Measurements from ENCODE around the gene SLC4A2.

SLC4A2 gene

DNA sequence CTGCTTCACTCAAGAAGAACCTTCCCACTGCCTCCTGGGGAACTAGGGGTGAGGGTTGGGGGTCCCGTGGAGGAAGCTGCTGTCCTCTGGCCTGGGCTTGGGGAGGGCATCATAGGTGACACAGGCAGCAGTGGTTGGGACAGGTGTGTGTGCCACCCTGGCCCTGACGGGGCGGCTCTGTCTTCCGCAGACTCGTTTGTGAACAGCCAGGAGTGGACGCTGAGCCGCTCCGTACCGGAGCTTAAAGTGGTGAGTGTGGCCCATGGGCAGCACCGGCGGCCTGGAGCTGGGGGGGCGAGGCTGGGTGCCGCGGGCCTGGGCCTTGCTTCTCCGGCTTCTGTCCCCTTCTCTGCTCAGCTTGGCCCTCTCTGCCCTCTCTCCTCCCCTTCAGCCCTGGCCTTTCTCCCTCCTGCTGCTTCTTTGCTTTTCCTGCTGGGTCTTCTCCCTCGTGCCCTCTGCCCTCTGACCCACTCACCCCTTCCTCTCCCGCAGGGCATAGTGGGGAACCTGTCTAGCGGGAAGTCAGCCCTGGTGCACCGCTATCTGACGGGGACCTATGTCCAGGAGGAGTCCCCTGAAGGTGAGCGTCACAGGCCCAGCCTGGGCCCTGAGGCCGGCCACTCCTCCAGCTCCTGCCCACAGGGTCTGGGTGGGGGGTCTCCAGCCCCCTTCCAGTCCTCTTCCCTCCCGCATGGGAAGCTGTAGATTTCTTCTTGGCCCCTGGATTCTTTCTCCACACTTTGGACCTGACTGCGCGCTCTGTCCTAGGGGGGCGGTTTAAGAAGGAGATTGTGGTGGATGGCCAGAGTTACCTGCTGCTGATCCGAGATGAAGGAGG lies 57.4 kb downstream of the SLC4A2 start:
- DNase-seq (ENCODE audit: low read depth in 3 of 3) = no peak

DNA sequence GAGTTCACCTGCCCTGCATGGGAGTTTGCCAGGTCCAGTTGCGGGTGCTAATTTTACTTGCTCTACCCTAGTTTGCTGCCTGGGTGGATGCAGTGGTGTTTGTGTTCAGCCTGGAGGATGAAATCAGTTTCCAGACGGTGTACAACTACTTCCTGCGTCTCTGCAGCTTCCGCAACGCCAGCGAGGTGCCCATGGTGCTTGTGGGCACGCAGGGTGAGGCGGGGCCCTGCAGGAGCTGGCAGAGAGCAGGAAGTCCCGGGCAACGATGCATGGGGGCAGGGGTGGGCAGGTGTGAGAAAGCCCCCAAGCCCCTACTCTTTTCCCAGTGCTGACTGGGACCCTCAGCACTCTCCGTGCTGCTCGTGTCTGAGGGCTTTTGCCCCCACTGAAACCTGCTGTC lies 58.2 kb downstream of the SLC4A2 start:
- DNase-seq (ENCODE audit: low read depth in 3 of 3) = no peak

DNA sequence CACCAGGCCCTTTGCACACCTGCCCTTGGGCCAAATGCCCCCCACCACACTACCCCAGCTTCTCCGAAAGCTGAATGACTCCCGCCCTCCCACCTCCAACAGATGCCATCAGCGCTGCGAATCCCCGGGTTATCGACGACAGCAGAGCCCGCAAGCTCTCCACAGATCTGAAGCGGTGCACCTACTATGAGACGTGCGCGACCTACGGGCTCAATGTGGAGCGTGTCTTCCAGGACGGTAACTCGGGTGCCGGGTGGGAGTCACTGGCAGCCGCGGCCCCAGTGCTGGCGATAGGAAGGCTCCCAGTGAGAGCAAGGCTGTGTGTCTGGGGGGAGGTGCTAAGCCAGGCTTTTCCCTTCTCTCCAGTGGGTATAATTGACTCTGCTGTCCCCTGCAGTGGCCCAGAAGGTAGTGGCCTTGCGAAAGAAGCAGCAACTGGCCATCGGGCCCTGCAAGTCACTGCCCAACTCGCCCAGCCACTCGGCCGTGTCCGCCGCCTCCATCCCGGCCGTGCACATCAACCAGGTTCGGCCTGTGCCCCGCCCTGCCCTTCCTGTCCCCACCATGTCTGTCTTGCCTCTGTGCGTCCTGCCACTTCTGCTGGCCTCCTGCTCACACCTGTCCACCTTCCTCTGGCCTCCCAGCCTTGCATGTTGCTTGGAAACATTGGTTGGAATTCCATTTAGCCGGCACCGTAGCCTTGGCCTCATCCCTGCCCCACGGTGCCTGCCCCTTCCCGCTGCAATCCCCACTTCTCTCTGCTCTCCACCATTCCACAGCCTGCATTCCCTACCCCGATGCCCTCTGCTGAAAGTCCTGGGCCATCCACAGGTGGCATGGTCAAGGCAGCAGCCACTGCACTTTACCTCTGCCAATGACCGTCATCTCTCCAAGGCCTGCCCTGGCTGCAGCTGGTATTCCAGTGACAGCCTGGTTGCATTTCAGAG lies 59.0 kb downstream of the SLC4A2 start:
- DNase-seq (ENCODE audit: low read depth in 3 of 3) = no peak

DNA sequence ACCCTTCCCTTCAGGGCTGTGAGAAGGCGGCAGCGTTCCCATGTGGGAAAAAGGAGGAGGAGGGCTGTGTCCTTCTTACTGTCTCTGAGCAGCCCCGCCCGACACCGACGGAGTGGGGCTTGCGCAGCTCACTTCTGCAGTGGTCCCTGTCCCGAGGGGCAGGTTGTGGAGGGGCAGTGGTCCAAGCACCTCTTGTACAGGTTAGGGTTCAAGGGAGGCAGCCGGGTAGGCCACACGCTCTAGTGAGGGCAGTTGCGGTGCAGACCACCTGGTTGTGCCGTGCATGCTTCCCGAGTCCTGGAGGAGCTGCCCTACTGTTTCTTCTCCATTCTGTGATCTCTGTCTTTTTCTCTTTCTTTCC lies 59.6 kb downstream of the SLC4A2 start:
- DNase-seq (ENCODE audit: low read depth in 3 of 3) = no peak

DNA sequence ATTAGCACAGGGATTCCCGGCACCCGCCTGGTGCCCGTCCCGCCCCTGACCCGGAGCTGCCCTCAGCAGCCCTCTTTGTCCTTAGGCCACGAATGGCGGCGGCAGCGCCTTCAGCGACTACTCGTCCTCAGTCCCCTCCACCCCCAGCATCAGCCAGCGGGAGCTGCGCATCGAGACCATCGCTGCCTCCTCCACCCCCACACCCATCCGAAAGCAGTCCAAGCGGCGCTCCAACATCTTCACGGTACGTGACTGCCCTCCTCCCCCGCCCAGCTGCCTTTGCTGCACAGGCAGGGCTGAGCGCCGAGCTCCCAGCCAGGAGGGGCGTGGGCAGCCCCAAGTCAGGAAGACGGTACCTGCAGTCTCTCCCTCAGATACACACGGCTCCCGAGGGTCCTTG lies 60.5 kb downstream of the SLC4A2 start:
- no peak for DNase-seq (ENCODE audit: low read depth in 3 of 3)

DNA sequence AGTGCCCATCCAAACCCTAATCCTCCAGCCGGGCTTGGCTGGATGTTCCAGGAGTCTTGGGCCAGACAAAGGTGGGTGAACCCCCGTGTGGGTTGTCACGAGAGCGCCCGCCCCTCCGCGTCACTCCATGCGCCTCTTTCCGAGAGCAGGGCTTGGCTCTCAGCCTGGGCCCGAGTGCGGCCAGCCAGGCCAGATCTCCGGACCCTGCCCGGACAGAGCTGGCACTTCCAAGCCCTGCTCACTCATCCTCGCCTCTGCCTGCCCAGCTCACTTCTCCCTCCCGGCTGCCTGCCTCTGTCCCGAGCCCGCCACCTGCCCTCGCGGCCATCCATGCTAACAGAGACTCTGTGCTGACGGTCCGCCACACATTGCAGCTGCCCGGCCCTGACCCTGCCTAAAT lies 61.5 kb downstream of the SLC4A2 start:
- DNase-seq (ENCODE audit: low read depth in 3 of 3) = no peak

DNA sequence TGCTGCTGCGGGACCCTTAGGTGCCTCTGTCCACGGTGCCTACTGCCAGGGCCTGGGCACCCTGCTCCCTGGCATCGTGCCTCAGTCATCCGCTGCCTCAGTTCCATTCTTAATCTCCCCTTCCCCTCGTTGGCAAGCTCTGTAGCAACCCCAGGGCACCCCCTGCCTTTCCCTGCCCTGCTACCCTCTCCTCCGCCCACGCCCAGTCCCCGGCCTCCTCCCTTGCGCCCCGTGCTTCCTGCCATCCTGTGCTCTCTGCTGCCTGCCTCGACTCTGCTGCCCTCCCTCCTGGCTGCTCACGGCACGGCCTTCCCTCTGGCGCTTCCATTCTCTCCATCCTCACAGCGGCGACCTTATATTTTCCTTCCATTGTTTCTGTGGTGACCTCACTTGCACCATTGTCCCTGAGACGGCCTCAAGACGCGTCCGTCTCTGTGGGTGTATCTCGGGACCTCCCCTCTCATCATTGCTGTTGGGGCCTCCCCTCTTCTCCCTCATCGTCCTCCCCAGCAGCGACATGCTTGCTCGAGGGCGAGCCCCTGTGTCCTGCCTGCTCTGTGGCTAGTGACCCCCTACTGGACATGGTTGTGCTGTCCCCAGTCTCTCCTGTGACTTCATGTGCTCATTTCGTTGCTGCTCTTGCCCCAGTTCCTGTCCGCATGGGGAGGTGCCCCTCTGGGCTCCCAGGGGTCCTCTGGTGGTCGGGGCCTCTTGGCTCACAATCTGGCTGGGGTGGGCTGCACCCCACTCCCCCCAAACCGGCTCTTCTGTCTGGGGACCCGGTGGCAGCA lies 62.2 kb downstream of the SLC4A2 start:
- no peak for DNase-seq (ENCODE audit: low read depth in 3 of 3)

DNA sequence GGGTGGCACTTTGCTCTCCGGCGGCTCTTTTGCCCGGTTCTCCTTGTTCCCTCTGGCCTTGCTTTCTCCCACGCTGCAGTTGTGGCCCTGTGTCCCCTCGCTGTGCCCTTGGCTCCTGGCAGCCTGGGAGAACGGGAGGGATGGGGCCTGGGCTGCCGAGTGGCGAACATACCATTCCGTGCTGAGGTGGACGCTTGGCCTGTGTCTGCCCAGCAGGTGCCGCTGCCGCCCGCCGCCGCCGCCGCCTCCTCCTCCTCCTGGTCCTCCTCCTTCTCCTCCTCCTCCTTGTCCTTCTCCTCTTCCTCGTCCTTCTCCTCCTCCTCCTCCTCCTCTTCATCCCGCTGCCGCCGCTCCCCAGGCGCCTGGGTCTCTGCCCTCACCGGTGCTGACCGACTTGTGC lies 62.9 kb downstream of the SLC4A2 start:
- no peak for DNase-seq (ENCODE audit: low read depth in 3 of 3)

DNA sequence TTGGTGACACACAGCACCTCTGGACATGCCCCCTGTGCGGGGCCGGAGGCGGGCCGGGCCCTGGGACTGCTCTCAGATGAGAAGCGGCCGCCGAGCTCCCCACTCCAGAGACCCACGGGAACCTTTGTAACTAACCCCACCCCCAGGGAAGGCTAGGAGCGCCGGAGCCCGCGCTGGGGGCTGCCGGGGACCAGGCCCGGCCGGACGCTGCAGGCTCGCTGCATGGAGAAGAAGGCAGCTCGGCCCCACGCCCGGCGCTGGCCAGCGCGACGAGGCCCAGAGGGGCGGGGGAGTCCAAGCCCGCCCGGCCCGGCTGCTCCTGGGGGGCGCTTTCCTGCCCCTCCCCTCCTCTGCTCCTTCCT lies 63.4 kb downstream of the SLC4A2 start:
- DNase-seq (ENCODE audit: low read depth in 3 of 3) = no peak

DNA sequence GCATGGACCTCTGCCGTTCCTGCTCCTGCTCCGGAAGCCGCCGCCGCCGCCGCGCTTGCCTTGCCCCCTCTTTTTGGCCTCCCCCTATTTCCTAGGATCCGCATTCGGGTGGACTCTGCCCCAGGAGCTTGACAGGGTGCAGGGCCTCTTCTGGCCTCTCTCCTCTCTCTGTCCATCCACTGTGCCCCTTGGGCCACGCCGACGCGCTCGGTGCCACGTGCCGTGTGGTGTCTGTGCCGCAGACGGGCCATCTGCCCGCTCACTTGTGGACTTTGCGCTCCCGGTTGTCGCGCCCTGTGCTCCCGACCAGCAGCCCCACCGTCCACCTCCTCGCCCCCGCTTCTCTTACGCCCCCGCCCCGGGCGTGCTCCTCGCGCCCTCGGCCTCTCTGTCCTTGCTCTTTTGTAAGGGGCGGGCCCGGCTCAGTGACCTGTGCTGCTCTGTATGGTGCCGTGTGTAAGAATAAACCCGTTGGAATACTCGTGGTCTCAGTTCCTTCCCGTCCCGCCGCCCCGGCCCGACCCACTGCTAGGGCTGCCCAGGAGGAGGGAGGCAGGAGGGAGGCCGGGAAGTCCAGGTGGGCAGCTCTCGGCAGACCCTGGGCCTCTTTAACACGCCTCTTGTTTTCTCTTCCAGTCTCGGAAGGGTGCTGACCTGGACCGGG lies 63.9 kb downstream of the SLC4A2 start:
- no peak for DNase-seq (ENCODE audit: low read depth in 3 of 3)

DNA sequence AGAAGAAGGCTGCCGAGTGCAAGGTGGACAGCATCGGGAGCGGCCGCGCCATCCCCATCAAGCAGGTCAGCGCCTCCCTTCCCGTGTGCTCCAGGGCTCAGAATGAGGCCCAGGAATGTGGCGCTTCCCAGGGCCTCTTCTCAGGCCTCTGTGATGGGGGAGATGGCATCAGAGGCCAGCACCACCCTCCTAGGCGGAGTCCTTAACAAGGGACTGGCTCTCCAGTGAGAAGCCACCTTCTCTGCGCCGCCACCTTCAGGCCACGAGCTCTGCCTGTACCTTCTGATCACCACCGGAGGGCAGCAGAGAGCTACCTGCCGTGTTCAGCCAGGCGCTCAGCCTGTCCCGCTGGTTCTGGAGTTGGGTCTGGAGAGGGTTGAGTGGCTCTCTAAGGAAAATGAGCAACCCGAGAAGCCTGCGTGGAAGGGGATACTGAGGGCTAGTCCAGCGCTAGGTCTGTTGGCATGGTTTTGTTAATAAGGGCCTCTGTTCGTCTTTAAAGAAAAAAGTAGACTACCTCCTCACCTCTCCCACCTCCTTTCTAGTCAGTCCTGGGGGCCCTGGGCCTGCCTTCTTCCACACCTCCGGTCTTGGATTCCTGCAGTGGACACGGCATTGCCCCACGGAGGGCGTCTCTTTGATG lies 64.6 kb downstream of the SLC4A2 start:
- DNase-seq (ENCODE audit: low read depth in 3 of 3) = peak; percentile 67 to 85 (median 79)

DNA sequence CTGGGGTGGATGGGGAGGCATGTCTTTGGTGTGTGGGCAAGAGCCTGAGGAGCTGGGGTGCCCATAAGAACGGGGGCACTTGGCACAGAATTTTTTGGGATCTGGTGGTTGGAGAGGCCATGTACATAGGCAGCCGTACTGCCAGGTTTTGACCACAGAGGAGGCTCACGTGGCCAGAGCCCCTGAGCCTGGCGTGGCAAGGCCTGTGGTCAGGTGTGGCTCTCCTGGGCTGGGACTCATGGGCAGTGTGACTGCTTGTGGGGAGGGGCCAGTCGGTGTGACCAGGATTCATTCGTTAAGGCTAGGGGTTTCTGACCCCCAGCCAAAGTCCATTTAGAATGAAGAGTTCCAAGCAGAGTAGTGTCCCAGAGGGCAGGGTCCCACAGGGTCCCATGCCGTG lies 65.1 kb downstream of the SLC4A2 start:
- no peak for DNase-seq (ENCODE audit: low read depth in 3 of 3)

DNA sequence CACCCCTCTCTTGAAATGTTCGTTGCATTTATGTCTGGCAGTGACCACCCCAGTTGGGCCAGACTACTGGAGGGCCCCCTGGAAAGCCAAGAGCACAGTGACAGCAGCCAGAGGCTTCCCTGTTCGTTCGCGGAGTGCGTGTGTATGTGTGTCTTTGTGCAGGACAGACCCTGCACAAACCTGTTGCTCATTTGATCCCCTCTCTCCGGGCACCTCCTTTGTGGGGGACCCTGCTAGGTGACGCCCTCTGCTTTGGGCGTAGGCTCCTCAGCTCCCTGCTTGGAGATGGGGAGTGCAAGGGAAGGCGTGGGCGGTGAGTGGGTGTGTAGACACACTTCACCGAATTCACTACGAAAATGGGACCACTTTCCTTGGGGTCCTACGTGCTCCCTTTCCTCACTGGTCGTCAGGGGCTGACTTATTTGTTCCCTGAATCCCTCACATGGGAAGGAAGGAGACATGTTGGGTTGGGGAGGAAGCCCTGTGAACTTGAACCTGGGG lies 65.6 kb downstream of the SLC4A2 start:
- no peak for DNase-seq (ENCODE audit: low read depth in 3 of 3)

DNA sequence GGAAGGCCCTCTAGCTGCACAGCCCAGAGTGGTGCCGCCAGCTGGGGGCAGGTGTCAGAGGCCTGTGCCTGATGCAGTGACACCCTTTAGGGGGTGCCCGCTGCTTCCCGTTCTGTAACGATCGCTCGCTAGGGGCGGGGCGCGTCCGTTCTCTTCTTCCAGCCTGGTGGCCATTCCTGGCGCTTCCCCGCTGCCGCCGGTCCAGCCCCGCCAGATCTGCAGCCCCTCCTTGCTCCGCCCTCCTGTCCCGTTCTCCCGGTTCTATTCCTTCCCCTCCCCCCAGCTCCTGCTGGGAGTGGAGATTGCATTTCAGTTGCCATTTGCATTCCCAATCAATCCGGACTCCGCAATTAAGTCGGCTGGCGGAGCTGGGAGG lies 66.1 kb downstream of the SLC4A2 start:
- DNase-seq (ENCODE audit: low read depth in 3 of 3) = no peak

DNA sequence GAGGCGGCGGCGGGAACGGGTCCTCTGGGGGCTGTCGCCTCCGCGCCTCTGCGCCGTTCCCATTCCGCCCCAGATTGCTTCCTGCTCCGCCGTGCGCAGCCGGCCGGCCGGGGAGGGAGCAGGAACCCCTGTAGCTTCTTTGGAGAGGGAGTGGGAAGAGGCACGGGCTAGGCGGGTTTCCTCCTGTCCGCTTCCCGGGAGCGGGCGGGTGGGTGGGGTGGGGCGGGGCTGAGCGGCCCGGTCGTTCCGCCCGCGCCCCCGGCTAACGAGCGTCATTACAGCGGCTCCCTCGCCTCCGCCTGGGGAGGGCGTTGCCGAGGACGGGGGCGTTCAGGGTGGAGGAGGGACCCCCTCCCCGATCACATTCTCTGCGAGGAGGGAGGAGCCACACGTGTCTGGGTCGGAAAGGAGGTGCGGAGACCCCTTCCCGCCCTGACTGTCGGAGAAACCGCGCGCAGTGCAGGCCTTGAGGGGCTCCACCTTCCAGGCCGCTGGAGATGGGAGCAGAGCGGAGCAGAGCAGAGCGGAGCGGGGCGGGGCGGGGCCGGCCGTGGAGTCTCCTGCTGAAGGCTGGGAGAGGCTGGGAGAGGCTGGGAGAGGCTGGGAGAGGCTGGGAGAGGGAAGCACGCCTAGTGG lies 66.6 kb downstream of the SLC4A2 start:
- no peak for DNase-seq (ENCODE audit: low read depth in 3 of 3)

Data from stimulated activated CD4-positive, alpha-beta T cell treated with anti-CD3 and anti-CD28 coated beads, TNF-alpha, amount 100 ng/mL, for 48 hours (primary cell).